Heart left ventricle (tissue), 16 donors: ENCODE results near the gene RPL18A. TPM values are rescaled to one million over a fixed set of nuclear protein-coding genes. Genes with fewer than 3 reads are reported as not detected.
A peak's percentile ranks its signal among the peaks of the same experiment; 100 is the strongest.

Experiments
- ATAC-seq, 4 donors: fragments of 200-7000 bp; cut with Tn5 transposase; one replicate each; pipeline ENCODE4 v1.9.1; 2020 to 2022; ENCODE audit warnings: moderate library complexity in 4 of 4, mild to moderate bottlenecking in 3 of 4, moderate number of reproducible peaks in 1 of 4
- DNase-seq, 5 donors: peaks; one replicate each; pipeline ENCODE4 v3.0.0-alpha.2; 2020
- H3K27ac ChIP-seq, 12 donors: fragments of 200-600 bp; sonication (generic) in 4 of 12; one replicate each; pipeline versions ENCODE4 v1.5.0 to v1.8.0; 2016 to 2022; ENCODE audit warnings: mild to moderate bottlenecking in 2 of 12
- H3K27me3 ChIP-seq, 9 donors: fragments of 200-600 bp; sonication (generic) in 2 of 9; one replicate each; pipeline versions ENCODE4 v1.5.1 to v1.8.0; 2016 to 2022; ENCODE audit warnings: mild to moderate bottlenecking in 3 of 9
- H3K36me3 ChIP-seq, 9 donors: fragments of 200-600 bp; sonication (generic) in 2 of 9; one replicate each; pipeline versions ENCODE4 v1.5.0 to v1.8.0; 2018 to 2022; ENCODE audit warnings: mild to moderate bottlenecking in 2 of 9
- H3K4me1 ChIP-seq, 12 donors: fragments of 200-600 bp; sonication (generic) in 4 of 12; one replicate each; pipeline versions ENCODE4 v1.5.0 to v1.8.0; 2016 to 2022; ENCODE audit warnings: mild to moderate bottlenecking in 3 of 12
- H3K4me3 ChIP-seq, 12 donors: fragments of 200-600 bp; sonication (generic) in 4 of 12; one replicate each; pipeline versions ENCODE4 v1.5.0 to v1.8.0; 2017 to 2022; ENCODE audit warnings: mild to moderate bottlenecking in 9 of 12, moderate library complexity in 4 of 12
- H3K9me3 ChIP-seq, 12 donors: fragments of 200-600 bp; sonication (generic) in 4 of 12; one replicate each; pipeline versions ENCODE4 v1.5.0 to v1.8.0; 2016 to 2022; ENCODE audit warnings: mild to moderate bottlenecking in 1 of 12
- CTCF ChIP-seq, 12 donors: fragments of 200-600 bp; sonication (generic) in 4 of 12; IDR thresholded peaks; one replicate each; pipeline versions ENCODE4 v1.5.0 to v1.8.0; 2018 to 2022; ENCODE audit warnings: antibody characterized with exemption in 12 of 12, mild to moderate bottlenecking in 5 of 12
- POLR2A ChIP-seq, 2 donors: fragments of 450-650 bp; IDR thresholded peaks; one replicate each; pipeline ENCODE4 v1.6.1; 2017; ENCODE audit warnings: antibody characterized with exemption in 2 of 2, mild to moderate bottlenecking in 2 of 2, moderate library complexity in 2 of 2
- WGBS, 4 donors: extraction: QIAGEN DNeasy Blood & Tissue Kit in 2 of 4; methylation state at CpG; one replicate each; pipeline versions ENCODE4 v1.1.5 to v1.1.7; 2013 to 2018; 5-methylcytosine and 5-hydroxymethylcytosine counted together
- intact Hi-C, 10 donors: fragments of 100-400 bp; cut with DNase I; formaldehyde crosslinking; loops; one replicate each; pipeline versions ENCODE4 v1.11.1 to v1.14.2; 2022
- polyA plus RNA-seq, 2 donors: library from polyadenylated mRNA; stranded (reverse); fragments of 200-250 nt; gene quantifications; one replicate each; pipeline ENCODE4 v1.2.3, GENCODE V29; 2013
- total RNA-seq, 9 donors: library from RNA; depleted of rRNA in 2 of 9; stranded (reverse); fragments of >200 nt in 2 of 9; fragmentation: NEBNext Ultra II Directional in 3 of 9; extraction: Animal tissue kit (Norgen Biotek cat#: 25700) in 3 of 9; gene quantifications; one replicate each; pipeline versions ENCODE4 v1.1.0 to v1.2.4, GENCODE V29; 2016 to 2023
- donor health status: ischemic (EF 13 %, LVEDD 7.1; RV severe dilation, severe dysfunction).
- donor health status: healthy with polysubstance abuse.
- donor health status: DM: no; HTN: yes; CAD: no.
- donor health status: DM: no; HTN: no; CAD: no.
- donor health status: ischemic (EF 25% LVEDD 6.9; RV normal size, moderate dysfunction).
- donor health status: ischemic (EF 25% LVEDD 5.7; RV mildly dilated, moderate dysfunction).
- donor health status: healthy.
- donor health status: DM: yes; HTN: yes; CAD: no.
- donor health status: ischemic (EF 35%, LVEDD 5.7; RV mildly dilated, moderate dysfunction).
- donor health status: nonischemic (EF 11% LVEDD 7.7; RV severe dilation, severe dysfunction).
- donor health status: DM: yes; HTN: yes; CAD: no.
- donor health status: PGD.
- donor health status: ischemic (EF 29% LVEDD 5.4; RV normal size, mild dysfunction).
- donor health status: nonischemic (EF 23%, LVEDD 6.1; RV moderate dilation, normal function).

RPL18A gene
- total and polyA plus RNA-seq, 11 donors: 566 to 2,031 (median 765) TPM

DNA sequence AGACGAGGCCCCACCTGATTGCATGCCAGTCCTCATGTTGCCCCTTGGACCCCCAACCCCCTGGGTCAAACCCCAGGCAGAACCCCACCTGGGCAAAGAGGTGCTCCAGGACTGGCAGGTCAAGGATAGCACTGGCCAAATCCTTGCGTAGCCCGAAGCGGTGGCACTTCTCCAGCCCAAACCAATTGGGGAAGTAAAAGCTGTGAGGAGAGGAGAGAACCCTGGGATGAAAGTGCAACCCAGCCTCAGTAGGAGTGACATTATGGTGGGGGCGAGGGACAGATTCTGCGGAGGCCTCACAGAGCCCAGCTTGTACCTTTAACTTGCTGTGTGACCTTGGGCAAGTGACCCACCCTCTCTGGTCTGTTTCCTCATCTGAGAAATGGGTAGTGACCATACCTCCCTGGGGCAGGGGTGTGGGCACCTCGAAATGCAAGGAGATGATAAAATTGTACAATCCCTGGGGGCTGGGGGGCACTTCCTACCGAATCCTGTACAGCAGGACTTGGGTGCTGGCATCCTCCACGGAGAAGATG lies 16.4 kb upstream of the RPL18A start:
- peaks cover 0 to 57% (median 0%) of the 10 kb centered on the region in 9 donors for H3K36me3 ChIP-seq
- no peak overlapping the region for H3K27ac ChIP-seq
- 86 to 94% (median 89%) methylated on average over 8 to 9 of the region's 9 CpGs for WGBS, 4 donors
- no peaks in the 10 kb centered on the region for H3K9me3 ChIP-seq
- DNase-seq: no peak
- ATAC-seq: no peak
- peaks cover 0 to 48% (median 9%) of the 10 kb centered on the region in 9 donors for H3K27me3 ChIP-seq
- no peak for TF ChIP-seq POLR2A (IDR thresholded peaks at IDR 0.05)
- no peak for TF ChIP-seq CTCF (IDR thresholded peaks at IDR 0.05)
- H3K4me1 ChIP-seq: peaks cover 0 to 56% (median 7%) of the 10 kb centered on the region in 12 donors
- H3K4me3 ChIP-seq: no peak overlapping the region
- intact Hi-C loops: no loop called here

- H3K27ac ChIP-seq: no peak overlapping the region
- H3K36me3 ChIP-seq: peaks cover 0 to 51% (median 0%) of the 10 kb centered on the region in 9 donors
- WGBS, 4 donors: 81 to 90% (median 86%) methylated on average over 14 of the region's 14 CpGs
- no peaks in the 10 kb centered on the region for H3K9me3 ChIP-seq
- no peak overlapping the region for H3K4me3 ChIP-seq
- no peak for ATAC-seq
- peaks cover 0 to 48% (median 9%) of the 10 kb centered on the region in 9 donors for H3K27me3 ChIP-seq
- DNase-seq: no peak
- no peak for TF ChIP-seq POLR2A (IDR thresholded peaks at IDR 0.05)
- no peak for TF ChIP-seq CTCF (IDR thresholded peaks at IDR 0.05)
- intact Hi-C loops: no loop called here
- H3K4me1 ChIP-seq: peaks cover 0 to 62% (median 8%) of the 10 kb centered on the region in 12 donors
Measured at GRCh38 chr19:17843908-17844490, 15.7 kb upstream of the RPL18A start.

GRCh38 chr19:17846146-17846545 lies 13.6 kb upstream of the RPL18A start:
- no peak for ATAC-seq
- DNase-seq: no peak
- H3K27me3 ChIP-seq: peaks cover 0 to 33% (median 1%) of the 10 kb centered on the region in 9 donors
- H3K9me3 ChIP-seq: no peaks in the 10 kb centered on the region
- peak overlapping the region in 1 of 12 donors; percentile 73 for H3K4me3 ChIP-seq
- 86 to 89% (median 88%) methylated on average over 8 of the region's 8 CpGs for WGBS, 4 donors
- intact Hi-C loops: no loop called here
- peaks cover 0 to 31% (median 0%) of the 10 kb centered on the region in 9 donors for H3K36me3 ChIP-seq
- peaks cover 0 to 84% (median 8%) of the 10 kb centered on the region in 12 donors for H3K4me1 ChIP-seq
- TF ChIP-seq CTCF (IDR thresholded peaks at IDR 0.05): no peak
- TF ChIP-seq POLR2A (IDR thresholded peaks at IDR 0.05): no peak
- peak overlapping the region in 1 of 12 donors; percentile 95 for H3K27ac ChIP-seq

- Histone ChIP-seq H3K27me3 (peaks cover 0 to 20% (median 0%) of the 10 kb centered on the region in 9 donors), H3K9me3 (no peaks in the 10 kb centered on the region), H3K36me3 (peaks cover 0 to 20% (median 0%) of the 10 kb centered on the region in 9 donors), H3K4me3 (peak within 1 kb of the TSS in 11 of 12 donors; percentile 10 to 73 (median 46)), H3K27ac (peak within 1 kb of the TSS in 10 of 12 donors; percentile 15 to 95 (median 71)), H3K4me1 (peaks cover 0 to 81% (median 3%) of the 10 kb centered on the region in 12 donors)
- DNase-seq (peak; percentile 64 to 90 (median 71)), ATAC-seq (peak in 3 of 4 donors; percentile 59 to 80 (median 77))
- WGBS, 4 donors: 6 to 14% (median 8%) methylated on average over 11 to 40 of the region's 40 CpGs
- intact Hi-C loops: no loop called here
- no peak for TF ChIP-seq POLR2A (IDR thresholded peaks at IDR 0.05)
- TF ChIP-seq CTCF (IDR thresholded peaks at IDR 0.05): no peak
Measured at GRCh38 chr19:17847538-17848366, 12.0 kb upstream of the RPL18A start, which contains the start of gene JAK3. TSS of gene JAK3 (minus strand) at chr19:17847982. CDS start at chr19:17844417, 3,565 bp downstream.
